GM18499 (cell line): ENCODE results near the gene TNRC6C.
"Not testable (repeated sequence)": the region's sequence is repeated elsewhere in the genome, so short reads cannot be mapped to it uniquely, and the experiment has no call there.

Source experiments
- ATAC-seq: cut with Tn5 transposase; IDR thresholded peaks from one replicate; pipeline ENCODE4 v1.9.1; 2021; ENCODE audit warnings: moderate number of reproducible peaks; ENCODE audit not compliant: insufficient read depth, unreplicated experiment

Gene TNRC6C

GRCh38 chr17:78107976-78108725, 149.6 kb downstream of the TNRC6C start:
- ATAC-seq: no peak

GRCh38 chr17:78108726-78109488, 150.4 kb downstream of the TNRC6C start:
- no peak for ATAC-seq

- ATAC-seq: no peak
Measured at GRCh38 chr17:78109489-78109761, 150.9 kb downstream of the TNRC6C start.

- ATAC-seq: no peak
Measured at GRCh38 chr17:78110363-78111015, 152.0 kb downstream of the TNRC6C start.

GRCh38 chr17:78111016-78111726, 152.7 kb downstream of the TNRC6C start:
- ATAC-seq: no peak

- no peak for ATAC-seq
Measured at GRCh38 chr17:78111727-78112517, 153.4 kb downstream of the TNRC6C start.

GRCh38 chr17:78112518-78113471, 154.3 kb downstream of the TNRC6C start:
- no peak for ATAC-seq

- no peak for ATAC-seq
Measured at GRCh38 chr17:78113804-78114785, 155.6 kb downstream of the TNRC6C start.

GRCh38 chr17:78114831-78115723, 156.6 kb downstream of the TNRC6C start:
- no peak for ATAC-seq

GRCh38 chr17:78115803-78116202, 157.3 kb downstream of the TNRC6C start:
- ATAC-seq: not testable (repeated sequence)

- ATAC-seq: no peak
Measured at GRCh38 chr17:78116411-78116810, 157.9 kb downstream of the TNRC6C start.

- no peak for ATAC-seq
Measured at GRCh38 chr17:78117027-78117981, 158.8 kb downstream of the TNRC6C start.

- no peak for ATAC-seq
Measured at GRCh38 chr17:78118801-78119241, 160.3 kb downstream of the TNRC6C start.

GRCh38 chr17:78120537-78120936, 162.0 kb downstream of the TNRC6C start:
- ATAC-seq: no peak

GRCh38 chr17:78120971-78121800, 162.7 kb downstream of the TNRC6C start:
- ATAC-seq: no peak
